NT2/D1 (cell line): Measurements from ENCODE around the gene RAMP3.

Experiments used
- DNase-seq: peaks from one replicate; pipeline ENCODE4 v3.0.0-alpha.2; 2011; ENCODE audit warnings: low read depth, low spot score
- H3K27me3 ChIP-seq: 2 replicates; pipeline ENCODE4 v1.6.0; 2011; ENCODE audit warnings: mild to moderate bottlenecking; ENCODE audit not compliant: insufficient read length, insufficient read depth
- H3K36me3 ChIP-seq: 2 replicates; pipeline ENCODE4 v1.6.1; 2011; ENCODE audit warnings: mild to moderate bottlenecking, low read length, mixed read lengths; ENCODE audit not compliant: insufficient read depth, insufficient read length
- H3K4me1 ChIP-seq: 2 replicates; pipeline ENCODE4 v1.5.1; 2011; ENCODE audit not compliant: insufficient read depth, insufficient read length
- H3K4me3 ChIP-seq: 2 replicates; pipeline ENCODE4 v1.5.1; 2011; ENCODE audit warnings: low read depth; ENCODE audit not compliant: insufficient read length
- H3K9ac ChIP-seq: 2 replicates; pipeline ENCODE4 v1.6.0; 2011; ENCODE audit warnings: low read depth; ENCODE audit not compliant: insufficient read length
- H3K9me3 ChIP-seq: 2 replicates; pipeline ENCODE4 v1.5.1; 2011; ENCODE audit warnings: mild to moderate bottlenecking, low read length; ENCODE audit not compliant: insufficient read depth
- SUZ12 ChIP-seq: IDR thresholded peaks from 2 replicates; pipeline ENCODE4 v1.6.1; 2011; ENCODE audit not compliant: insufficient read length, insufficient read depth; ENCODE audit errors: extremely low read depth
- YY1 ChIP-seq: IDR thresholded peaks from 2 replicates; pipeline ENCODE4 v1.6.1; 2011; ENCODE audit not compliant: insufficient read length, insufficient read depth
- ZNF274 ChIP-seq: IDR thresholded peaks from 2 replicates; pipeline ENCODE4 v1.6.1; 2011; ENCODE audit warnings: mild to moderate bottlenecking, low read depth, low read length

Gene RAMP3

DNA sequence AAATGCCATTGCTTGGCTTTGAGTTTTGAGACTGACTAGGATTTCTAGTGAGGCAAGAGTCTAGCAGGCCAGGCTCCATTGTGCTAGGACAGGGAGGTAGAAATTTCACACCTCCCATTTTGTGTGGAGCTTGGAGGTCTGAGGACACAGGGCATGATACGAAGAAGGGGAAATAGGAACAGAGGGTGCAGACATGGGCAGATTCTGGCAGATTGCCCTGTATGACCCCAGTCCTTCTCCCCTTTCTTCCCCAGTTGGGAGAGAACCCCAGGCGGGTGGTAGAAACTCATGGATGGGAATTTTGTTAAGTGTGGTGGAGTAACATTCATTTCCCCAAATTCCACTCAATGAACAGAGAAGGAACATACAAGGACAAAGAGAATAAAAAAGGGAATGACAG lies 54.4 kb downstream of the RAMP3 start:
- H3K9ac ChIP-seq = no peak overlapping the region
- H3K4me1 ChIP-seq = no peaks in the 10 kb centered on the region
- no peak overlapping the region for H3K4me3 ChIP-seq
- TF ChIP-seq SUZ12 (no peak), YY1 (no peak), ZNF274 (no peak)
- no peak for DNase-seq
- H3K27me3 ChIP-seq = no peaks in the 10 kb centered on the region
- H3K9me3 ChIP-seq = no peaks in the 10 kb centered on the region
- no peaks in the 10 kb centered on the region for H3K36me3 ChIP-seq

DNA sequence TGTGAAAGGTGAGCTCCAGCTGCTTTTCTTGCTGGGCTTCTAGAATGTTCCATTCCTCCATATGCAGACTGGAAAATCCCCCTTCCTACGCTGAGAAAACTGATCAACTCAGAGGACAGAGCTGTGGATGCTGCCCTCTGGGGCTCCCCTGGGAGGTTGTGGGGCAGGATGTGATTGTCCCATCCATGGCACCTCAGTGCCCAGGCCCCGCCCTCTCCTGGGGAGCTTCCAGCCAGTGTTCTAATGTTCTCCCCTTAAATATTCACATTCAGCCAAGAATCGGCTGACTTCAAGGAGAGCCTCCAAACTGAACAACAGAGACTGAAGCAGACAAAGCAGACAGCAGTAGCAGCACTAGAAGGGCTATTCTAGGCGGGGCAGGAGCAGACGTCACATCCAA lies 55.0 kb downstream of the RAMP3 start:
- no peaks in the 10 kb centered on the region for H3K36me3 ChIP-seq
- H3K4me3 ChIP-seq = no peak overlapping the region
- no peaks in the 10 kb centered on the region for H3K9me3 ChIP-seq
- no peaks in the 10 kb centered on the region for H3K27me3 ChIP-seq
- H3K4me1 ChIP-seq = no peaks in the 10 kb centered on the region
- no peak overlapping the region for H3K9ac ChIP-seq
- no peak for TF ChIP-seq SUZ12
- no peak for TF ChIP-seq ZNF274
- TF ChIP-seq YY1 = no peak
- DNase-seq = no peak

DNA sequence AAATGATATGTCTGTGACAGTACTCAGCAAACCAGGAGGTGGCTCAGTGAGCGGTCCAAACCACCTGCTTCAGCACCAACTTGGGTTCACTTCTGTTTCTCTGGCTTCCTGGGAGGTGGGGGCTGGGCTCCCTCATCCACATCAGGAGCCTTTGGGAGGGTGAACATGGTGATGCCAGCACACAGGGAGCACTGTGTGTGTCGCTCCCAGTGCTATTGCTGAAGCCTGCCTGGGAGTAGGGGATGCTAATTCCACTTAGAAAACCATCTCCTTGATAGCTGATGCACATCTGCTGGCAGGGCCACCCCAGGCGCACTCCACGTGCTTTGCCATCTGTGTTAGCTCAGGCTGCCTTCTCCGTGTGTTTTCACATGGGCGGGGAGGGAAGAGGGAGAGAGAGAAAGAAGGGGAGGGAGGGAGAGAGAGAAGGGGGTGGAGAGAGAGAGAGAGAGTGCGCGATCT lies 58.0 kb downstream of the RAMP3 start:
- Histone ChIP-seq H3K4me3 (no peak overlapping the region), H3K9me3 (no peaks in the 10 kb centered on the region), H3K27me3 (no peaks in the 10 kb centered on the region), H3K4me1 (no peaks in the 10 kb centered on the region), H3K36me3 (no peaks in the 10 kb centered on the region), H3K9ac (no peak overlapping the region)
- TF ChIP-seq ZNF274 (no peak), SUZ12 (no peak), YY1 (no peak)
- no peak for DNase-seq

DNA sequence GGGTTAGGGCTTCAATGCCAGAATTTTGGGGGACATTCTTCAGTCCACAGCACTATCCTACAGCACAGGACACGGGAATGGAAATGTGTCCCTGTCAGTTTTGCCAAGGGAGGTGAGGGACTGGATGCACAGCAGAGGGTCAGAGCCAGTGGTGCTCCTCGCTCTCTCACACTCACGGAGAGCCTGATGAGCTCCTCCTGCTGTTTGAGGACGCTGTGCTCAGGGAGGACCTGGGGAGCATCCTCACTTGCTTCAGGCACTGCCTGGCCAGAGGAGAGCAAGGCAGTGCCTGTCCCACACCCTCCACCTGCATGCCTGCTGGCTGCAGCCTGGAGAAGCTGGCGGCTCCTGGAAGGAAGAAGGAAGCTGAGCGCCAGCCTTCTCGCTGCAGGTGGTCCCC lies 58.6 kb downstream of the RAMP3 start:
- Histone ChIP-seq H3K36me3 (no peaks in the 10 kb centered on the region), H3K9ac (no peak overlapping the region), H3K27me3 (no peaks in the 10 kb centered on the region), H3K4me1 (no peaks in the 10 kb centered on the region), H3K4me3 (no peak overlapping the region), H3K9me3 (no peaks in the 10 kb centered on the region)
- DNase-seq = no peak
- TF ChIP-seq SUZ12 (no peak), ZNF274 (no peak), YY1 (no peak)

DNA sequence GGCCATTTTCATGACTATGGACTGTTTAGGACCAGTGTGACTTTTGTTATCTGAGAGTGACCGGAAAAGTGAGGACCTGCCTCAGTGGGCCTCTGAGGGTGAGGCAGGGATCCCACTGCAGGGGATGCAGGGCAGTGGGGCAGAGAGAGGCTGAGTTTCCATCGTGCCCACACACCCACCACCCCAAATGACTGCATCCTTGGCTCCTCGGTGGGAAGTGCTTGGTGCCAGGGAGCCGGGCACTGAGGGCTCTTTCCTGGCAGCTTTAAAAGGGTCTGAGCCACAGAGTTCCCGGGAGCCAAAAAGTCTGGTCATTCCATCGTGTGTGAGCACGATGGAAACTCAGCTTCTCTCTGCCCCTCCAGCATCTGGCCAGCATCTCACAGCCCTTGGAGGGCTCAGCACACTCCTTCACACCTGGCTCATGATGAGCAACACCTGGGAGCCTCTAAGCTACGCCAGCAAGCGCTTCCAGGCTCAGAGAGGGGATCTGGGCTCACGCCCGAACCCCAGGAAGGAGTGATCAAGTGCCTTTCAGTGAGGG lies 59.1 kb downstream of the RAMP3 start:
- DNase-seq = no peak
- H3K27me3 ChIP-seq = no peaks in the 10 kb centered on the region
- H3K9me3 ChIP-seq = no peaks in the 10 kb centered on the region
- H3K9ac ChIP-seq = no peak overlapping the region
- H3K36me3 ChIP-seq = no peaks in the 10 kb centered on the region
- no peaks in the 10 kb centered on the region for H3K4me1 ChIP-seq
- TF ChIP-seq YY1 = no peak
- no peak for TF ChIP-seq SUZ12
- no peak for TF ChIP-seq ZNF274
- H3K4me3 ChIP-seq = no peak overlapping the region

DNA sequence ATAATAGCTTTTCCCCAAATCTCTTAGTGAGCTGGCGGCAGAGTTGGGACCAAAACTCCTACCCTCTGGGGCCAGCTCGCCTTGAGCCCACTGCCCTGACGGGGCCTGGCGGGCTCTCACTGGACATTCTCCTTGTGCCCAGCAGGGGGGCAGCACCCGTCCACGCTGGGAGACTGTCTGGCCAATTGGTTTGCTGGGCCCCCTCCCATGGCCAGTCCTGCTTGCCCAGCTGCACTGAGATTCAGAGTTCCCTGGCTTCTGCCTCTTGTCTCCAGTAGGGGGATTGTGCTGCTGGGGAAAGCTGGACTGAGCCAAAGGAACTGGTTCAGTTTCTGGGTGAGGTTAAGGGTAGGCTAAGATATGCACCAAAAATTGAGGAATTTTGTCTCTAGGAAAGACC lies 59.8 kb downstream of the RAMP3 start:
- Histone ChIP-seq H3K4me1 (no peaks in the 10 kb centered on the region), H3K27me3 (no peaks in the 10 kb centered on the region), H3K9me3 (no peaks in the 10 kb centered on the region), H3K36me3 (no peaks in the 10 kb centered on the region), H3K4me3 (no peak overlapping the region), H3K9ac (no peak overlapping the region)
- TF ChIP-seq ZNF274 = no peak
- TF ChIP-seq SUZ12 = no peak
- TF ChIP-seq YY1 = no peak
- peak; percentile 32 for DNase-seq

DNA sequence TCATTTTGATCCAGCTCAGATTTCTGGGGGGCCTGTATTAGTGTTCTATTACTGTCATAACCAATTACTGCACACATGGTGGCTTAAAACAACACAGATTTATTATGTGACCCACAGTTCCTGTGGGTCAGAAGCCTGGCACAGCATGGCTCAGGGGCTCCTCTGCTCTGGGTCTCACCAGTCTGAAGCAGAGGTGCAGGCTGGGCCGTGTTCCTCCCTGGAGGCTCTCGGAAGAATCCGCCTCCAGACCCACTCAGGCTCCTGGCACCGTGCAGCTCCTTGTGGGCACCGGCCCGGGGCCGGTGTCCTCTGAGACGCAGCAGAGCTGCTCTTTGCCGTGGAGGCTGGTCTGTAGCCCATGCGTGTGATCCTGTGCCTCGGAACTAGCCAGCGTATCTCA lies 61.5 kb downstream of the RAMP3 start:
- Histone ChIP-seq H3K4me3 (no peak overlapping the region), H3K4me1 (no peaks in the 10 kb centered on the region), H3K9me3 (no peaks in the 10 kb centered on the region), H3K36me3 (no peaks in the 10 kb centered on the region), H3K27me3 (no peaks in the 10 kb centered on the region), H3K9ac (no peak overlapping the region)
- TF ChIP-seq SUZ12 = no peak
- TF ChIP-seq ZNF274 = no peak
- no peak for TF ChIP-seq YY1
- no peak for DNase-seq
